Measurements from ENCODE around the gene DOK3.

The DOK3 gene

GRCh38 chr5:177527595-177527994, 18.0 kb upstream of the DOK3 start:
- Histone ChIP-seq H4K20me1 (ENCODE audit: insufficient read depth, low read length) (no peaks in the 10 kb centered on the region), H3K36me3 (ENCODE audit: insufficient read depth, low read length) (peaks cover 86% of the 10 kb centered on the region)

DNA sequence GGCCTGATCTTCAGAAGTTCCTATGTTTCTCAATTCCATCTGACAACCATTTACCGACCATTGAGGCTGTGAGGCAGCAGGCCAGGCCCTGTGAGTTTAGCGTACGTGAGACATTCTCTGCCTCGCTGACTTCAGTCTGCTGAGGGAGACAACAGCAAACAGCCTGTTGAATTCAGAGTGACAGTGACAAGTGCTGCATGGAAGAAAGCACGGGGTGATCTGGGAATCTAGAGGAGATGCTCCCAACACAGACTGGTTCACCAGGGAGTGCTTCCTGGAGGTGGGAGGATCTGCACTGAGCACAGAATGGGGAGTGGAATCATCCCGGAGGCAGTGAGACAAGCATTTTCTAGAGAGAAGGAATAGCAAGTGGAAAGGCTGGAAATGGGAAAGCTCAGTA, 17.2 kb upstream of the DOK3 start:
- Histone ChIP-seq H3K4me3 (ENCODE audit: low read depth, low read length, poor library complexity, severe bottlenecking) (no peak overlapping the region), H3K79me2 (ENCODE audit: insufficient read depth, low read length) (no peaks in the 10 kb centered on the region), H3K27ac (ENCODE audit: low read depth, low read length, poor library complexity, severe bottlenecking) (no peak overlapping the region), H3K9ac (ENCODE audit: low read length) (no peak overlapping the region), H3K36me3 (ENCODE audit: insufficient read depth, low read length) (peaks cover 80% of the 10 kb centered on the region), H3F3A (ENCODE audit: insufficient read depth, low read length) (no peaks in the 10 kb centered on the region), H2AFZ (ENCODE audit: low read length) (no peak overlapping the region), H3K9me3 (ENCODE audit: low read length) (no peaks in the 10 kb centered on the region), H3K4me1 (ENCODE audit: insufficient read depth, low read length, severe bottlenecking) (no peaks in the 10 kb centered on the region), H3K27me3 (ENCODE audit: insufficient read depth, low read length) (no peaks in the 10 kb centered on the region), H3K4me2 (ENCODE audit: low read length) (no peak overlapping the region), H3K9me2 (ENCODE audit: low read depth, low read length) (no peaks in the 10 kb centered on the region), H4K20me1 (ENCODE audit: insufficient read depth, low read length) (no peaks in the 10 kb centered on the region)
- no peak for TF ChIP-seq CTCF (IDR thresholded peaks at IDR 0.05; ENCODE audit: low read length)
- no peak for TF ChIP-seq EZH2 (IDR thresholded peaks at IDR 0.05; ENCODE audit: borderline replicate concordance, low read length)

More at GRCh38 chr5:177527595-177527994, 18.0 kb upstream of the DOK3 start:
- Histone ChIP-seq H2AFZ (ENCODE audit: low read length) (no peak overlapping the region), H3K27me3 (ENCODE audit: insufficient read depth, low read length) (no peaks in the 10 kb centered on the region), H3K9me2 (ENCODE audit: low read depth, low read length) (no peaks in the 10 kb centered on the region), H3K79me2 (ENCODE audit: insufficient read depth, low read length) (no peaks in the 10 kb centered on the region), H3K4me1 (ENCODE audit: insufficient read depth, low read length, severe bottlenecking) (no peaks in the 10 kb centered on the region), H3F3A (ENCODE audit: insufficient read depth, low read length) (no peaks in the 10 kb centered on the region), H3K9me3 (ENCODE audit: low read length) (no peaks in the 10 kb centered on the region), H3K4me2 (ENCODE audit: low read length) (no peak overlapping the region), H3K4me3 (ENCODE audit: low read depth, low read length, poor library complexity, severe bottlenecking) (no peak overlapping the region), H3K9ac (ENCODE audit: low read length) (no peak overlapping the region), H3K27ac (ENCODE audit: low read depth, low read length, poor library complexity, severe bottlenecking) (no peak overlapping the region)
- TF ChIP-seq EZH2 (IDR thresholded peaks at IDR 0.05; ENCODE audit: borderline replicate concordance, low read length) (no peak), CTCF (IDR thresholded peaks at IDR 0.05; ENCODE audit: low read length) (no peak)

DNA sequence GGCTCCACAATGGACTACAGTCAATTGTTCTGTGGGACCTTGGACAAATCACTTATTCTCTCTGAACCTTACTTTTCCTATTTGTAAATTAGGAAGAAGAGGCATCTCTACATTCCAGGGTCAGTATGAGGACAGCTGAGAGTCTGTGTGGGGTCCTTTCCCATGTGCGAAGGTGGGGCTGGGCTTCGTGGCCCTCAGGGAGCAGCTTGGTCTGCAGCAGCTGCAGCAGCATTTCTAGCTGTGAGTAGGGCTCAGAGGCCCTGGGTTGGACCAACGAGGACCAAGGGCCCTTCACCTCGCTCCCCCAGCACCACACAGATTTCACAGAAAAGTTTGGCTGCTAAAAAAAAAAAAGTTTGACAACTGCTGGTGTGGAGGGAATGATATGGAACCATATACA, 16.6 kb upstream of the DOK3 start:
- Histone ChIP-seq H3K4me3 (ENCODE audit: low read depth, low read length, poor library complexity, severe bottlenecking) (no peak overlapping the region), H3K4me2 (ENCODE audit: low read length) (no peak overlapping the region), H3K27ac (ENCODE audit: low read depth, low read length, poor library complexity, severe bottlenecking) (no peak overlapping the region), H3K9me3 (ENCODE audit: low read length) (no peaks in the 10 kb centered on the region), H4K20me1 (ENCODE audit: insufficient read depth, low read length) (no peaks in the 10 kb centered on the region), H3K9ac (ENCODE audit: low read length) (no peak overlapping the region), H3K36me3 (ENCODE audit: insufficient read depth, low read length) (peaks cover 80% of the 10 kb centered on the region), H3F3A (ENCODE audit: insufficient read depth, low read length) (no peaks in the 10 kb centered on the region), H3K27me3 (ENCODE audit: insufficient read depth, low read length) (no peaks in the 10 kb centered on the region), H2AFZ (ENCODE audit: low read length) (no peak overlapping the region), H3K79me2 (ENCODE audit: insufficient read depth, low read length) (no peaks in the 10 kb centered on the region), H3K9me2 (ENCODE audit: low read depth, low read length) (no peaks in the 10 kb centered on the region), H3K4me1 (ENCODE audit: insufficient read depth, low read length, severe bottlenecking) (no peaks in the 10 kb centered on the region)
- TF ChIP-seq EZH2 (IDR thresholded peaks at IDR 0.05; ENCODE audit: borderline replicate concordance, low read length) (no peak), CTCF (IDR thresholded peaks at IDR 0.05; ENCODE audit: low read length) (no peak)

Data from OCI-LY1 (cell line).